Measurements from ENCODE around the gene ZWILCH. TPM values are rescaled to one million over a fixed set of nuclear protein-coding genes. Genes with fewer than 3 reads are reported as not detected.

Gene ZWILCH
- total RNA-seq, 1 experiment from 2014 or later, result 39.9 TPM

- BruUV-seq (replicated peaks), result no TSS peak
These were observed 18.8 kb downstream of the ZWILCH start for GRCh38 chr15:66523926-66524325.

DNA sequence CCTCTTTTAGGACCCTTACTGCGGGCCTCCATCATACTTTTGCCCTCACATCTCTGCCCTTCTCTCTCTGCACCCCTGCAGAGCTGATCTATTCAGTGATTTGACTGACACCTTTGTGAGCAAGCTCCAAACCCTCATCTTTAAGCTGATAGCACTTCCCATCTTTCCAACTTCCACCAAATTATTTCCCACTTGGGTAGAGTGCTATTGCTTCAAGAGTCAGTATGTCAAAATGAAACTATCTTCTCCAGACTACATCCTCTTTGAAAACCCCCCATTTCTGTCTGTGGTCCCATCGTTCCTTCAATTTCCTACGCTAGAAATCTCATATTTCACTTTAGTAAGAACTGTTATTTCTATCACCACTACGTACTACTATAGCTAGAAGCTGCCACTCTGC lies 19.7 kb downstream of the ZWILCH start:
- no peaks in the 10 kb centered on the region for H3K9me3 ChIP-seq (ENCODE audit: control insufficient read depth, insufficient read depth, low read depth, low read length)
- ChIA-PET CTCF (no interaction called here), POLR2A (no interaction called here)
- DNase-seq (ENCODE audit: low read depth, low spot score), result no peak
- in situ Hi-C loops (cut with HindIII; ENCODE audit: low pct_unique_long_range_greater_than_20kb, low sequenced_read_pairs), result no loop called here
- H3K36me3 ChIP-seq (ENCODE audit: control insufficient read depth, insufficient read depth, low read length), result peaks cover 10% of the 10 kb centered on the region; the same call in 1 of the 2 replicates
- no peaks in the 10 kb centered on the region for H3K4me1 ChIP-seq (ENCODE audit: control insufficient read depth, insufficient read depth, low read length)
- BruUV-seq (replicated peaks), result no TSS peak
- no peaks in the 10 kb centered on the region for H3K27me3 ChIP-seq (ENCODE audit: control insufficient read depth, insufficient read depth, low read length)
- TF ChIP-seq, protein P1, sequence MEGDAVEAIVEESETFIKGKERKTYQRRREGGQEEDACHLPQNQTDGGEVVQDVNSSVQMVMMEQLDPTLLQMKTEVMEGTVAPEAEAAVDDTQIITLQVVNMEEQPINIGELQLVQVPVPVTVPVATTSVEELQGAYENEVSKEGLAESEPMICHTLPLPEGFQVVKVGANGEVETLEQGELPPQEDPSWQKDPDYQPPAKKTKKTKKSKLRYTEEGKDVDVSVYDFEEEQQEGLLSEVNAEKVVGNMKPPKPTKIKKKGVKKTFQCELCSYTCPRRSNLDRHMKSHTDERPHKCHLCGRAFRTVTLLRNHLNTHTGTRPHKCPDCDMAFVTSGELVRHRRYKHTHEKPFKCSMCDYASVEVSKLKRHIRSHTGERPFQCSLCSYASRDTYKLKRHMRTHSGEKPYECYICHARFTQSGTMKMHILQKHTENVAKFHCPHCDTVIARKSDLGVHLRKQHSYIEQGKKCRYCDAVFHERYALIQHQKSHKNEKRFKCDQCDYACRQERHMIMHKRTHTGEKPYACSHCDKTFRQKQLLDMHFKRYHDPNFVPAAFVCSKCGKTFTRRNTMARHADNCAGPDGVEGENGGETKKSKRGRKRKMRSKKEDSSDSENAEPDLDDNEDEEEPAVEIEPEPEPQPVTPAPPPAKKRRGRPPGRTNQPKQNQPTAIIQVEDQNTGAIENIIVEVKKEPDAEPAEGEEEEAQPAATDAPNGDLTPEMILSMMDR (IDR thresholded peaks at IDR 0.05), result no peak
- H3K27ac ChIP-seq (ENCODE audit: low read length), result no peak overlapping the region
- ATAC-seq, result no peak
- intact Hi-C loops (cut with micrococcal nuclease; ENCODE audit: unreplicated experiment), result no loop called here
- no peak overlapping the region for H3K4me3 ChIP-seq (ENCODE audit: low read depth in 2 of 2, low read length in 2 of 2)

More at GRCh38 chr15:66523926-66524325, 18.8 kb downstream of the ZWILCH start:
- ChIA-PET CTCF (no interaction called here), POLR2A (no interaction called here)
- no peak for TF ChIP-seq SIN3A (IDR thresholded peaks at IDR 0.05; ENCODE audit: borderline replicate concordance, insufficient read depth, low read depth, low read length)
- TF ChIP-seq, protein P1 (IDR thresholded peaks at IDR 0.05), result no peak
- no peak for TF ChIP-seq REST (IDR thresholded peaks at IDR 0.05; ENCODE audit: insufficient read depth in 1 of 2, low read depth in 2 of 2, low read length in 1 of 2)
- no peak for TF ChIP-seq POLR2AphosphoS5 (IDR thresholded peaks at IDR 0.05; ENCODE audit: low read depth, low read length)
- Histone ChIP-seq H3K27me3 (ENCODE audit: control insufficient read depth, insufficient read depth, low read length) (no peaks in the 10 kb centered on the region), H3K4me3 (ENCODE audit: low read depth in 2 of 2, low read length in 2 of 2) (no peak overlapping the region), H3K27ac (ENCODE audit: low read length) (no peak overlapping the region), H3K36me3 (ENCODE audit: control insufficient read depth, insufficient read depth, low read length) (peaks cover 7% of the 10 kb centered on the region; the same call in 1 of the 2 replicates), H3K9me3 (ENCODE audit: control insufficient read depth, insufficient read depth, low read depth, low read length) (no peaks in the 10 kb centered on the region), H3K4me1 (ENCODE audit: control insufficient read depth, insufficient read depth, low read length) (no peaks in the 10 kb centered on the region)
- no peak for ATAC-seq
- no peak for DNase-seq (ENCODE audit: low read depth, low spot score)
- in situ Hi-C loops (cut with HindIII; ENCODE audit: low pct_unique_long_range_greater_than_20kb, low sequenced_read_pairs) (no loop called here), intact Hi-C loops (cut with micrococcal nuclease; ENCODE audit: unreplicated experiment) (no loop called here)

- CTCF ChIA-PET, result no interaction called here
- DNase-seq (ENCODE audit: low read depth, low spot score), result no peak
- Histone ChIP-seq H3K36me3 (ENCODE audit: control insufficient read depth, insufficient read depth, low read length) (peaks cover 15% of the 10 kb centered on the region; the same call in 1 of the 2 replicates), H3K27ac (ENCODE audit: low read length) (no peak overlapping the region), H3K27me3 (ENCODE audit: control insufficient read depth, insufficient read depth, low read length) (no peaks in the 10 kb centered on the region), H3K9me3 (ENCODE audit: control insufficient read depth, insufficient read depth, low read depth, low read length) (no peaks in the 10 kb centered on the region), H3K4me1 (ENCODE audit: control insufficient read depth, insufficient read depth, low read length) (no peaks in the 10 kb centered on the region), H3K4me3 (ENCODE audit: low read depth in 2 of 2, low read length in 2 of 2) (no peak overlapping the region)
- TF ChIP-seq, protein P1 (IDR thresholded peaks at IDR 0.05), result no peak
- TF ChIP-seq POLR2AphosphoS5 (IDR thresholded peaks at IDR 0.05; ENCODE audit: low read depth, low read length), result no peak
- no peak for TF ChIP-seq TCF7L2 (IDR thresholded peaks at IDR 0.05; ENCODE audit: low read depth, low read length)
- no peak for TF ChIP-seq REST (IDR thresholded peaks at IDR 0.05; ENCODE audit: insufficient read depth in 1 of 2, low read depth in 2 of 2, low read length in 1 of 2)
- no peak for TF ChIP-seq SIN3A (IDR thresholded peaks at IDR 0.05; ENCODE audit: borderline replicate concordance, insufficient read depth, low read depth, low read length)
- ATAC-seq, result no peak
- intact Hi-C loops (cut with micrococcal nuclease; ENCODE audit: unreplicated experiment), result no loop called here
- POLR2A ChIA-PET, result interaction anchor here (0.6 kb wide), 2 partner anchors 9 to 21 kb away, joined by 3 to 5 read pairs; no protein-coding TSS in a partner anchor
- no TSS peak for BruUV-seq (replicated peaks)
- in situ Hi-C loops (cut with HindIII; ENCODE audit: low pct_unique_long_range_greater_than_20kb, low sequenced_read_pairs), result no loop called here
These were observed 29.9 kb downstream of the ZWILCH start for GRCh38 chr15:66535056-66535455.
